Activated CD4-positive, alpha-beta T cell treated with anti-CD3 and anti-CD28 coated beads for 36 hours (primary cell): ENCODE measurements around the gene ZNF740. TPM values are rescaled to one million over a fixed set of nuclear protein-coding genes. Genes with fewer than 3 reads are reported as not detected.

Experiments used
- ATAC-seq: fragments of 200-7000 bp; cut with Tn5 transposase; one replicate; pipeline ENCODE4 v1.10.0; 2021; ENCODE audit warnings: mild to moderate bottlenecking, moderate library complexity
- CTCF ChIA-PET: fragments of 350-600 bp; sonication (Branson Sonifier 250); formaldehyde crosslinking; loops from one replicate; lab custom pipeline; 2021; ENCODE audit warnings: antibody characterized with exemption; lab: Charles Lee
- POLR2A ChIA-PET: fragments of 350-600 bp; sonication (Branson Sonifier 250); formaldehyde crosslinking; loops from one replicate; lab custom pipeline; 2021; ENCODE audit warnings: antibody characterized with exemption, inconsistent platforms; lab: Charles Lee
- DNase-seq: peaks from one replicate; pipeline ENCODE4 v3.0.0-alpha.2; 2020
- H3K27ac Mint-ChIP-seq: one replicate; pipeline ENCODE4 v1.8.0; 2021; ENCODE audit warnings: mixed read lengths
- H3K27me3 Mint-ChIP-seq: one replicate; pipeline ENCODE4 v1.8.0; 2021; ENCODE audit warnings: mixed read lengths
- H3K36me3 Mint-ChIP-seq: one replicate; pipeline ENCODE4 v1.8.0; 2021; ENCODE audit warnings: low read depth, mixed read lengths
- H3K4me1 Mint-ChIP-seq: one replicate; pipeline ENCODE4 v1.8.0; 2021; ENCODE audit warnings: mixed read lengths
- H3K4me3 Mint-ChIP-seq: one replicate; pipeline ENCODE4 v1.8.0; 2021; ENCODE audit warnings: mild to moderate bottlenecking, moderate library complexity, mixed read lengths
- H3K9me3 Mint-ChIP-seq: one replicate; pipeline ENCODE4 v1.8.0; 2021; ENCODE audit warnings: low read depth, mixed read lengths
- intact Hi-C, 2 experiments: fragments of 100-400 bp; cut with DNase I in 1 of 2; cut with micrococcal nuclease in 1 of 2; formaldehyde crosslinking; loops; one replicate each; pipeline versions ENCODE4 v1.14.2 to v1.15.1; 2022 to 2024; cut with DNase I, micrococcal nuclease
- total RNA-seq, 2 experiments: library from RNA; stranded (reverse); gene quantifications; one replicate each; pipeline ENCODE4 v1.2.3, GENCODE V29; 2021

ZNF740 gene, protein sequence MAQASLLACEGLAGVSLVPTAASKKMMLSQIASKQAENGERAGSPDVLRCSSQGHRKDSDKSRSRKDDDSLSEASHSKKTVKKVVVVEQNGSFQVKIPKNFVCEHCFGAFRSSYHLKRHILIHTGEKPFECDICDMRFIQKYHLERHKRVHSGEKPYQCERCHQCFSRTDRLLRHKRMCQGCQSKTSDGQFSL
- total RNA-seq = 10 to 100 TPM; 34.9 to 40.2 TPM

DNA sequence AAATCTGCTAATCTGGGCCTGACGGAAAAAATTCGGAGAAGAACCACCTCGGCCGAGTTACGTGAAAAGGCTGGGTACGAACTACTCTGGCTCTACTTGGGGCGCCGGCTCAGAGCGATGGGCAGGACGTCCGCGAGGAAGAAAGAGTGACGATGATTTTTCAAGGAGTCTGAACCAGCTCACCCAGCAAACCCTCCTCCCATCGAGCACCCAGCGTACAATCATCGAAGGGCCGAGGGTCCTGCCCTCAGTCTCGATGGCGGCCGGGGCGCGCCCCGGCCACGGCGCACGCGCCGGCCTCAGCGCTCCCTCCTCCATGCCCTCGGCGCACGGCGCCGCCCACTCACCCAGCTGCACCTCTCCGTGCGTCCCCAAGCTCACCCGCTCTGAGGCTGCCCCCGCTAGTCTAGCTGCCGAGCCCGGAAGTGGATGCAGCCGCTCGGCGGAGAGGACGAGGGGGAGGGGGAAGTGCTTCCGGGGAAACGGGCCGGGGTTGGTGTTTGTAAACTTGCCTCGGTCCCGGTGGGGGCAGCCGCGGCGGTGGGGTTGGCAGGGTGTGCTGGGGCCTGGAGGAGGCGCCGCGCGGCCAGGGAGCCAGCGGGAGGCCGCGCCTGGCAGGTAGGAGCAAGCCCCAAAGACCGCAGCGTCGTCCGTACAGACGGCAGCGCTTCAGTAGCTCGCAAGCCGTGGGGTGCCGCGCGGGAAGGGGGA, at the start of gene ZNF740, which contains the start of gene CSAD:
ZNF740 (plus strand) TSS at position 503 of the 711 bp plus-strand sequence. CDS start 1,262 bp downstream, outside the sequence.
CSAD (minus strand) TSS at position 706 of the 711 bp plus-strand sequence. CDS start 7,455 bp downstream, outside the sequence.
- intact Hi-C loops = loop anchor here (1.0 to 5.0 kb wide), 20 partner anchors 20 to 547 kb away; partner anchors contain the start of genes AAAS (in 2 of the 2), EIF4B (in 2 of the 2), SPRYD3 (in 2 of the 2) and ATF7 (in 1 of the 2)
- peak within 1 kb of the TSS; percentile 98 for H3K4me3 Mint-ChIP-seq
- POLR2A ChIA-PET = interaction anchor here (0.6 to 2.3 kb wide), 14 partner anchors 10 to 705 kb away, joined by 3 to 13 read pairs (median 4); partner anchors contain the start of genes AAAS, EIF4B, ESPL1 and PFDN5
- peaks cover 60% of the 10 kb centered on the region for H3K4me1 Mint-ChIP-seq
- no peaks in the 10 kb centered on the region for H3K9me3 Mint-ChIP-seq
- CTCF ChIA-PET = interaction anchor here (0.7 to 3.0 kb wide), 18 partner anchors 10 to 165 kb away, joined by 3 to 16 read pairs (median 4); partner anchors contain the start of genes AAAS, ESPL1 and MYG1
- no peaks in the 10 kb centered on the region for H3K27me3 Mint-ChIP-seq
- ATAC-seq (peak; percentile 94), DNase-seq (peak; percentile 99)
- peaks cover 29% of the 10 kb centered on the region for H3K36me3 Mint-ChIP-seq
- H3K27ac Mint-ChIP-seq = peak within 1 kb of the TSS; percentile 98

DNA sequence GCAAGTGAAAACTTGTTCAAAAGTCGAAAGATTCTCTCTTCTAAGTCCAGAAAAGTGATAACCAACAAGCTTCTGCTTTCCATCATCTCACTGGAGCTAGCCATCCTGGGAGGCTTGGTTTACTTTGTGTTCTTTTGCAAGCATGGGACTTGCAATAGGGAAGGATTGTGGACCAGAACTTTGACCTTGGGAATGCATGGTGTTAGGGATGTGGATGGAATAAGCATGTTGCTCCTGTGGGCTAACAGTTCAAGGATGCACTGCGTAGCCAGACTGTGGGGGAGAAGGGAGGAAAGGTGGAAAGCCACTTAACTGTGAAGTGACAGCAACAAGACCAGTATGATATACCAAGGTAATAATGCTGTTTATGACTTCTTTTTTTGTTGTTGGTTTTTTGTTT, 48.7 kb upstream of the ZNF740 start:
- no peak overlapping the region for H3K27ac Mint-ChIP-seq
- intact Hi-C loops = no loop called here
- peaks cover 8% of the 10 kb centered on the region for H3K27me3 Mint-ChIP-seq
- peaks cover 4% of the 10 kb centered on the region for H3K4me1 Mint-ChIP-seq
- DNase-seq (no peak), ATAC-seq (no peak)
- no peak overlapping the region for H3K4me3 Mint-ChIP-seq
- H3K36me3 Mint-ChIP-seq = no peaks in the 10 kb centered on the region
- CTCF ChIA-PET = interaction anchor here (0.9 to 2.5 kb wide), 2 partner anchors 11 to 28 kb away, joined by 3 to 10 read pairs; no protein-coding TSS in a partner anchor
- no peaks in the 10 kb centered on the region for H3K9me3 Mint-ChIP-seq
- POLR2A ChIA-PET = interaction anchor here (0.6 kb wide), 1 partner anchor 21 kb away, joined by 3 read pairs; no protein-coding TSS in a partner anchor

DNA sequence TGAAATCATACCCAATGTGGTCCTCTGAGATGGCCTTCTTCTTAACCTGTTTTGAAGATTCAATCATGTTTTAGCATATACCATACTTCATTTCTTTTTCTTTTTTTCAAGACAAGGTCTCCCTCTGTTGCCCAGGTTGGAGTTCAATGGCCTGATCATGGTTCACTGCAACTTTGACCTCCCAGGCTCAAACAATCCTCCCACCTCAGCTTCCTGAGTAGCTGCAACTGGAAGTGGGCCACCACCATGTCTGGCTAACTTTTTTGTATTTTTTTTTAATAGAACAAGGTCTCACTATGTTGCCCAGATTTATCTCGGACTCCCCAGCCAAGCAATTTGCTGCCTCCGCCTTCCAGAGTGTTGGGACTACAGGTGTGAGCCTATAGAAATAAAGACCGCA, 46.8 kb upstream of the ZNF740 start:
- H3K27me3 Mint-ChIP-seq = peaks cover 4% of the 10 kb centered on the region
- H3K36me3 Mint-ChIP-seq = no peaks in the 10 kb centered on the region
- POLR2A ChIA-PET = no interaction called here
- H3K9me3 Mint-ChIP-seq = peaks cover 5% of the 10 kb centered on the region
- no peaks in the 10 kb centered on the region for H3K4me1 Mint-ChIP-seq
- H3K27ac Mint-ChIP-seq = no peak overlapping the region
- DNase-seq (no peak), ATAC-seq (no peak)
- CTCF ChIA-PET = no interaction called here
- intact Hi-C loops = no loop called here
- H3K4me3 Mint-ChIP-seq = no peak overlapping the region

DNA sequence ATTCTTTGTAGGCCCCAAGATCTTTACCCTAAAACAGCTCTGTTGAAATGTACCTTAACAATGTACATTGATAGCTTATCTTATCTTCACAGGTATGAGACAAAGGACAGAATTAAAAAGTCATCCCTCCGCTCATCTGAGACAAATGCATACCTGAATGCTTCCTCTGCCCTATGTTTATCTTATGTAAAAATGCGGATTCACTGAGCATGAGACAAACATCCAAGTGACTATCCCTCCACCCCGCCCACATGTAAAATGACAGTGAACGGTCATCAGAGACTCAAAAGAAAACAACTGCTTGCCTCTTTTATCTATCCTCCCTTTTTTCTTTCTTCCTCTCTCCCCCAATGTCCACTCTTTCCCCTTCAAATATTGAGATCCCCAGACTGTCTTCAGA, 37.2 kb upstream of the ZNF740 start:
- Mint-ChIP-seq H3K4me3 (no peak overlapping the region), H3K9me3 (peaks cover 3% of the 10 kb centered on the region), H3K36me3 (no peaks in the 10 kb centered on the region), H3K27me3 (no peaks in the 10 kb centered on the region), H3K27ac (no peak overlapping the region), H3K4me1 (no peaks in the 10 kb centered on the region)
- DNase-seq (no peak), ATAC-seq (no peak)
- ChIA-PET CTCF (interaction anchor here (0.6 to 1.0 kb wide), 2 partner anchors 12 to 25 kb away, joined by 3 read pairs; no protein-coding TSS in a partner anchor), POLR2A (interaction anchor here (0.6 kb wide), 1 partner anchor 150 kb away, joined by 6 read pairs; no protein-coding TSS in a partner anchor)
- intact Hi-C loops = no loop called here

DNA sequence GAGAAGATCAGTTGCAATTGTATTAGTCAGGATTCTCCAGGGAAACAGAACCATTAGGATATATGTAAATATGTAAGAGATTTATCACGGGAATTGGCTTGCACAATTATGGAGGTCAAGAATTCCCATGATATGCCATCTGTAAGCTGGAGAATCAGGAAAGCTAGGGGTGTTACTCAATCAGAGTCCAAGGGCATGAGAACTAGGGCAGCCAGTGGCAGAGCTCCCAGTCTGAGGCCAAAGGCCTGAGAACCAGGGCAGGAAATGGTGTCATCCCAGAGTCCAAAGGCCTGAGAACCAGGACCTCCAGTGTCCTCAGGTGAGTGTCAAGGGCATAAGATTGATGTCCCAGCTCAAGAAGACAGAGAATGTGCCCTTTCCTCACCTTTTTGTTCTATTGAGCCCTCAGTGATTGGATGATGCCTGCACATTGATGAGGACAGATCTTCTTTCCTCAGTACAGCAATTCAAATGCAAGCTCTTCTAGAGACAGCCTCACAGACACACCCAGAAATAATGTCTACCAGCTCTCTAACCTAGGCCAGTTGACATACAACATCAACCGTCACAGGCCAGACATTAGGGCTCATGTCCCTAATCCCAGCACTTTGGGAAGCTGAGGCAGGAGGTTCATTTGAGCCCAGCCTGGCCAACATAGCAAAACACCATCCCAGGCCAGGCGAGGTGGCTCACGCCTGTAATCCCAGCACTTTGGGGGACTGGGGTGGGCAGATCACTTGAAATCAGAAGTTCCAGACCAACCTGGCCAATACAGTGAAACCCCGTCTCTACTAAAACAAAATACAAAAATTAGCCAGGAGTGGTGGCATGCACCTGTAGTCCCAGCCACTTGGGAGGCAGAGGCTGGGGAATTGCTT, 34.9 kb upstream of the ZNF740 start:
- no peaks in the 10 kb centered on the region for H3K36me3 Mint-ChIP-seq
- H3K9me3 Mint-ChIP-seq = no peaks in the 10 kb centered on the region
- ChIA-PET CTCF (no interaction called here), POLR2A (no interaction called here)
- intact Hi-C loops = no loop called here
- no peak overlapping the region for H3K27ac Mint-ChIP-seq
- H3K27me3 Mint-ChIP-seq = no peaks in the 10 kb centered on the region
- no peaks in the 10 kb centered on the region for H3K4me1 Mint-ChIP-seq
- DNase-seq = no peak
- ATAC-seq = no peak
- H3K4me3 Mint-ChIP-seq = no peak overlapping the region

DNA sequence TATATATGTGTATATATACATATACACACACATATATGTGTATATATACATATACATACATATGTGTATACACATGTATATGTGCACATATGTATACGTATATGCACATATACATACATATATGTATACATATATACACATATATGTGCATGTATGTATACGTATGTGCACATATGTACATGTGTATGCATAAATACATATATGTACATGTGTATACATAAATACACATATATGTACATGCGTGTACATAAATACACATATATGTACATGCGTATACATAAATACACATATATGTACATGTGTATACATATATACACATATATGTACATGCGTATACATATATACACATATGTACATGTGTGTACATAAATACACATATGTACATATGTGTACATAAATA, 33.3 kb upstream of the ZNF740 start:
- ChIA-PET POLR2A (no interaction called here), CTCF (interaction anchor here (1.1 kb wide), 1 partner anchor 62 kb away, joined by 3 read pairs; no protein-coding TSS in a partner anchor)

DNA sequence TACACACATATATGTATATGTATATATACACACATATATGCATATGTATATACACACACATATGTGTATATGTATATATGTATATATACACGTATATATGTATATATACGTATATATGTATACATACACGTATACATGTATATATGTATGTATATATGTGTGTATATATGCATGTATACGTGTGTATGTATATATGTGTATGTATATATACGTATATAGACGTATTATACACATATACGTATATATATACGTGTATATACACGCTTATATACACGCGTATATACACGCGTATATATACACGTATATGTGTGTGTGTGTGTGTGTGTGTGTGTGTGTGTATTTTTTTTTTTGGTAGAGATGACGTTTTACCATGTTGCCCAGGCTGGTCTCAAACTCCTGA, 32.9 kb upstream of the ZNF740 start:
- no peak for ATAC-seq

More for the DNA sequence above, 33.3 kb upstream of the ZNF740 start:
- H3K9me3 Mint-ChIP-seq = no peaks in the 10 kb centered on the region
- intact Hi-C loops = no loop called here
- no peaks in the 10 kb centered on the region for H3K27me3 Mint-ChIP-seq
- ATAC-seq (no peak), DNase-seq (no peak)
- H3K36me3 Mint-ChIP-seq = no peaks in the 10 kb centered on the region
- no peak overlapping the region for H3K4me3 Mint-ChIP-seq
- H3K4me1 Mint-ChIP-seq = no peaks in the 10 kb centered on the region
- H3K27ac Mint-ChIP-seq = no peak overlapping the region

DNA sequence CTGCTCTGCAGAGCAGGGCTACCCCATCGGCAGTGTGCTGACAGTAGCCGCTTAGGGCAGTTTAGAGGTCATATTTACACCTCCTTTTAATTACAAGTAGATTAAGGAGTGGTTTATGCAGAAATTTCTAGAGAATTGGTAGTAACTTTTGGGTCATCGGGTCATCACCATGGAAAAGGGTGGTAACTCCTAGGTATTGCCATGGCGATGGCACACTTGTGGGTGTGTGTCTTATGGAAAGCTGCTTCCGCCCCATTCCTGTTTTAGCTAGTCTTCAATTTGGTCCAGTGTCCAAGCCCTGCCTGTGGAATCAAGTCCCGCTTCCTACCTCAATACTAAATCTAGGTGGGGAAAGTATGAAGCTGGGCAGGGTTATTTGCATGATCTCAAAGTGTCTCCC, 29.5 kb upstream of the ZNF740 start:
- ChIA-PET CTCF (interaction anchor here (1.1 kb wide), 1 partner anchor 9 kb away, joined by 11 read pairs; no protein-coding TSS in a partner anchor), POLR2A (no interaction called here)
- H3K4me3 Mint-ChIP-seq = no peak overlapping the region
- H3K27ac Mint-ChIP-seq = no peak overlapping the region
- H3K9me3 Mint-ChIP-seq = no peaks in the 10 kb centered on the region
- no peaks in the 10 kb centered on the region for H3K27me3 Mint-ChIP-seq
- no peak for ATAC-seq
- H3K36me3 Mint-ChIP-seq = no peaks in the 10 kb centered on the region
- no peaks in the 10 kb centered on the region for H3K4me1 Mint-ChIP-seq
- DNase-seq = no peak
- intact Hi-C loops = no loop called here

More for the DNA sequence above, 32.9 kb upstream of the ZNF740 start:
- H3K4me3 Mint-ChIP-seq = no peak overlapping the region
- intact Hi-C loops = no loop called here
- CTCF ChIA-PET = interaction anchor here (1.1 kb wide), 2 partner anchors 11 to 62 kb away, joined by 3 to 5 read pairs; no protein-coding TSS in a partner anchor
- no peaks in the 10 kb centered on the region for H3K27me3 Mint-ChIP-seq
- H3K27ac Mint-ChIP-seq = no peak overlapping the region
- POLR2A ChIA-PET = no interaction called here
- H3K9me3 Mint-ChIP-seq = no peaks in the 10 kb centered on the region
- H3K4me1 Mint-ChIP-seq = no peaks in the 10 kb centered on the region
- no peaks in the 10 kb centered on the region for H3K36me3 Mint-ChIP-seq
- DNase-seq = no peak

DNA sequence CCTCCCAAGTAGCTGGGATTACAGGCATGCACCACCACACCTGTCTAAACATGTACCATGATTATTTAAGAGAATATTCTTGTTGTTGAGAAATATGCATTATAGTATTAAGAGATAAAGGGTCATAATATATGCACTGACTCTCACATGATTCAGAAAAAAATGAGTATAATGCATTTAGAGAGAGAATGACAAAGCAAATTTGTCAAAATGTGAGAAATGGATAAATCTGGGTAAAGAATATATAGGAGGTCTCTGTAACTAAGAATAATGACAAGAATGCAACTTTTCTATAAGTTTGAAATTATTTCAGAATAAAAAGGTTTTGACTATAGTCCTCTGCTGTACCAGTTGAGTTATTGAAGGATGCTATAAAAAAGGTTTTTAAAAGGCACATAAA, 28.1 kb upstream of the ZNF740 start:
- DNase-seq = no peak
- Mint-ChIP-seq H3K36me3 (no peaks in the 10 kb centered on the region), H3K4me1 (no peaks in the 10 kb centered on the region), H3K9me3 (no peaks in the 10 kb centered on the region), H3K27me3 (no peaks in the 10 kb centered on the region), H3K27ac (no peak overlapping the region), H3K4me3 (no peak overlapping the region)
- ChIA-PET POLR2A (interaction anchor here (0.6 kb wide), 1 partner anchor 15 kb away, joined by 3 read pairs; no protein-coding TSS in a partner anchor), CTCF (no interaction called here)
- ATAC-seq = no peak
- intact Hi-C loops = no loop called here

DNA sequence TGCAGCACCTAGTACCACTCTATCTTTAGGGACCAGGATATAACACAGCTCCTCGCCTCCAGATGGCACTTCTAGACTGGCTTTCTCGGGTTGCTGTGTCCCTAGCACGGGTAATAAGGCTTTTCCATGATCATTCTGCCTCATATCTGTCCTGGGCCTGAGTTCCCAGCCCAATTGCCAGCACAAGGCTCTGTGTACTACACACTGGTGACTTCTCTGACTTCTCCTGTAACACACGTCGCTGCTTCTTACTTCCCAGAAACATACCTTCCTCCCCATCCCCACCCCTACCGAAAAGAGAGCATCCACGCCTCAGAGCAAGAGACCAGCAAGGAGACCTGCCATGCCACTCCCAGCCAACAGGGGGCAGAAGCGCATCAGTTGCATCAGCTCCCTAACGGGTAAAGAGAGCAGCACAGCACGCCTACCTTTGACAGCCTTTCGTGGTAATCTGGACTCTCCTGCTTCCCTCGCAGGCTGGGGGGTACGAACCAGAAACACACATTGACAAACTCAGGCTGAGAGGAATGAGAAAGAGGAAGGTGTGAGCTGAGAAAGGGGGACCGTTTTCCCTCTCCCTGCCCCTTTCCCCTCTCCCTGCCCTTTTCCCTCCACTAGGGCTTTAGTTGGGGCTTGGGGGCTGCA, 21.2 kb upstream of the ZNF740 start:
- H3K27ac Mint-ChIP-seq = peak overlapping the region; percentile 81

More for the DNA sequence above, 21.2 kb upstream of the ZNF740 start:
- POLR2A ChIA-PET = interaction anchor here (0.6 to 1.3 kb wide), 4 partner anchors 22 to 162 kb away, joined by 3 to 4 read pairs (median 3); partner anchors contain the start of genes AAAS and CSAD
- CTCF ChIA-PET = interaction anchor here (0.6 to 7.7 kb wide), 51 partner anchors 8 to 1817 kb away, joined by 3 to 94 read pairs (median 4); partner anchors contain the start of genes AAAS, CSAD, ESPL1 and ITGB7
- Mint-ChIP-seq H3K9me3 (no peaks in the 10 kb centered on the region), H3K4me1 (peaks cover 11% of the 10 kb centered on the region), H3K4me3 (peak overlapping the region; percentile 27), H3K36me3 (no peaks in the 10 kb centered on the region), H3K27me3 (no peaks in the 10 kb centered on the region)
- intact Hi-C loops = loop anchor here (1.0 to 2.0 kb wide), 12 partner anchors 21 to 186 kb away; partner anchors contain the start of genes PFDN5 (in 2 of the 2), AAAS (in 1 of the 2), CSAD (in 1 of the 2) and ESPL1 (in 1 of the 2)
- ATAC-seq (peak; percentile 99), DNase-seq (peak; percentile 96)
